H1 (cell line): ENCODE measurements around the gene LMAN1L. TPM values are rescaled to one million over a fixed set of nuclear protein-coding genes. Genes with fewer than 3 reads are reported as not detected.

ENCODE experiments used
- CTCF ChIA-PET: fragments of 300-600 bp; sonication (Branson Sonifier 250); formaldehyde crosslinking; loops from one replicate; lab custom pipeline; 2021; ENCODE audit not compliant: partially characterized antibody; lab: Charles Lee
- POLR2A ChIA-PET: fragments of 300-600 bp; sonication (Branson Sonifier 250); formaldehyde crosslinking; loops from one replicate; lab custom pipeline; 2021; ENCODE audit warnings: inconsistent platforms; ENCODE audit not compliant: partially characterized antibody; lab: Charles Lee
- DNase-seq, 2 experiments: peaks; one replicate each; pipeline versions ENCODE4 v3.0.0 to v3.0.0-alpha.2; 2010 to 2022; ENCODE audit warnings: low spot score in 2 of 2, low read depth in 1 of 2, mixed read lengths in 1 of 2
- FAIRE-seq: peaks from 2 replicates; lab custom pipeline; 2011; peaks lifted over from hg19 to GRCh38; lab: Jason Lieb, UNC
- H2AFZ ChIP-seq: 2 replicates; pipeline ENCODE4 v1.8.1; 2012; ENCODE audit warnings: low read length, inconsistent platforms
- H2AK5ac ChIP-seq: 2 replicates; pipeline ENCODE4 v1.6.1; 2013; ENCODE audit warnings: low read depth, low read length
- H2BK120ac ChIP-seq: replicated peaks from 2 replicates; pipeline ENCODE3; 2013; ENCODE audit warnings: low read depth, low read length, inconsistent platforms
- H2BK12ac ChIP-seq: 2 replicates; pipeline ENCODE4 v1.6.1; 2013; ENCODE audit warnings: low read depth, low read length
- H2BK15ac ChIP-seq: 2 replicates; pipeline ENCODE4 v1.6.1; 2013; ENCODE audit warnings: low read length
- H2BK20ac ChIP-seq: 2 replicates; pipeline ENCODE4 v1.6.1; 2013; ENCODE audit warnings: low read length
- H2BK5ac ChIP-seq: 2 replicates; pipeline ENCODE4 v1.6.1; 2013; ENCODE audit warnings: low read depth, low read length
- H3K14ac ChIP-seq: 2 replicates; pipeline ENCODE4 v1.6.1; 2013; ENCODE audit warnings: inconsistent platforms; ENCODE audit not compliant: insufficient read length
- H3K18ac ChIP-seq: 2 replicates; pipeline ENCODE4 v1.6.1; 2013; ENCODE audit warnings: low read length; ENCODE audit errors: extremely low read depth
- H3K23ac ChIP-seq: 2 replicates; pipeline ENCODE4 v1.6.1; 2013; ENCODE audit warnings: inconsistent platforms; ENCODE audit not compliant: insufficient read length
- H3K23me2 ChIP-seq: 2 replicates; pipeline ENCODE4 v1.6.1; 2013; ENCODE audit warnings: low read depth, low read length
- H3K27ac ChIP-seq: 2 replicates; pipeline ENCODE4 v1.6.1; 2011; ENCODE audit warnings: low read depth, low read length, inconsistent platforms
- H3K27me3 ChIP-seq, 4 experiments: replicated peaks in 1 of 4; 1 replicate in 1 of 4; 2 replicates in 3 of 4; pipeline versions ENCODE4 v1.6.1 to v1.8.1; 2011 to 2013; ENCODE audit warnings: low read length in 3 of 4, mild to moderate bottlenecking in 3 of 4, inconsistent platforms in 2 of 4, mixed read lengths in 2 of 4, moderate library complexity in 1 of 4; ENCODE audit not compliant: control insufficient read depth in 3 of 4, insufficient read depth in 3 of 4; ENCODE audit errors: extremely low read depth in 1 of 4
- H3K36me3 ChIP-seq, 4 experiments: 2 replicates each; pipeline versions ENCODE4 v1.6.1 to v1.8.1; 2011 to 2013; ENCODE audit warnings: mild to moderate bottlenecking in 4 of 4, low read length in 3 of 4, moderate library complexity in 2 of 4, control low read depth in 1 of 4, inconsistent platforms in 1 of 4; ENCODE audit not compliant: insufficient read depth in 4 of 4, control insufficient read depth in 2 of 4
- H3K4ac ChIP-seq: replicated peaks from 2 replicates; pipeline ENCODE3; 2013; ENCODE audit warnings: low read length, low read depth, mixed read lengths, inconsistent platforms; ENCODE audit not compliant: insufficient read length
- H3K4me1 ChIP-seq, 4 experiments: replicated peaks in 1 of 4; 1 replicate in 1 of 4; 2 replicates in 3 of 4; pipeline versions ENCODE4 v1.6.1 to v1.8.1; 2011 to 2013; ENCODE audit warnings: low read length in 3 of 4, inconsistent platforms in 2 of 4, mixed read lengths in 1 of 4; ENCODE audit not compliant: insufficient read depth in 4 of 4, control insufficient read depth in 3 of 4
- H3K4me2 ChIP-seq, 2 experiments: 2 replicates each; pipeline versions ENCODE4 v1.6.1 to v1.8.1; 2011 to 2013; ENCODE audit warnings: low read depth in 2 of 2, low read length in 2 of 2, control low read depth in 1 of 2, inconsistent platforms in 1 of 2, mild to moderate bottlenecking in 1 of 2; ENCODE audit not compliant: insufficient read depth in 1 of 2
- H3K4me3 ChIP-seq, 4 experiments: fragments of 200-600, 300-600 bp in 1 of 4; sonication (generic), shearing (Covaris generic), sonication (Bioruptor Twin) in 1 of 4; 2 replicates each; pipeline versions ENCODE4 v1.5.1 to v1.8.1; 2011 to 2016; ENCODE audit warnings: low read length in 4 of 4, low read depth in 3 of 4, control low read depth in 2 of 4, inconsistent platforms in 2 of 4, mild to moderate bottlenecking in 2 of 4, mixed read lengths in 1 of 4, moderate library complexity in 1 of 4; ENCODE audit not compliant: insufficient read depth in 2 of 4; ENCODE audit errors: extremely low read depth in 1 of 4
- H3K56ac ChIP-seq: replicated peaks from 2 replicates; pipeline ENCODE3; 2013; ENCODE audit warnings: low read depth, mild to moderate bottlenecking, mixed read lengths, low read length, inconsistent platforms; ENCODE audit not compliant: insufficient read length
- H3K79me1 ChIP-seq: 2 replicates; pipeline ENCODE4 v1.6.1; 2013; ENCODE audit warnings: low read depth, low read length, control low read depth
- H3K79me2 ChIP-seq, 2 experiments: 2 replicates each; pipeline versions ENCODE4 v1.6.1 to v1.8.1; 2012 to 2013; ENCODE audit warnings: low read length in 2 of 2, mild to moderate bottlenecking in 2 of 2, inconsistent platforms in 1 of 2; ENCODE audit not compliant: insufficient read depth in 2 of 2, control insufficient read depth in 1 of 2
- H3K9ac ChIP-seq, 4 experiments: replicated peaks in 1 of 4; 1 replicate in 1 of 4; 2 replicates in 3 of 4; pipeline versions ENCODE4 v1.6.1 to v1.8.1; 2011 to 2013; ENCODE audit warnings: low read depth in 3 of 4, low read length in 3 of 4, control low read depth in 2 of 4, mild to moderate bottlenecking in 2 of 4, moderate library complexity in 2 of 4, inconsistent platforms in 1 of 4; ENCODE audit errors: extremely low read depth in 1 of 4
- H3K9me3 ChIP-seq, 2 experiments: 2 replicates each; pipeline versions ENCODE4 v1.6.1 to v1.8.1; 2012 to 2013; ENCODE audit warnings: mild to moderate bottlenecking in 2 of 2, moderate library complexity in 2 of 2, control low read depth in 1 of 2, inconsistent platforms in 1 of 2, low read depth in 1 of 2, low read length in 1 of 2, mixed read lengths in 1 of 2; ENCODE audit not compliant: insufficient read depth in 2 of 2
- H4K20me1 ChIP-seq, 2 experiments: replicated peaks in 1 of 2; 2 replicates each; pipeline versions ENCODE3 to v1.8.1; 2011 to 2013; ENCODE audit warnings: inconsistent platforms in 2 of 2, low read length in 2 of 2, mild to moderate bottlenecking in 1 of 2; ENCODE audit not compliant: insufficient read depth in 2 of 2, control insufficient read depth in 1 of 2
- H4K5ac ChIP-seq: 2 replicates; pipeline ENCODE4 v1.6.1; 2013; ENCODE audit warnings: low read length, low read depth, mixed read lengths, inconsistent platforms; ENCODE audit not compliant: insufficient read length
- H4K8ac ChIP-seq: 2 replicates; pipeline ENCODE4 v1.8.0; 2013; ENCODE audit warnings: mild to moderate bottlenecking, moderate library complexity, low read length, inconsistent platforms; ENCODE audit not compliant: insufficient read depth; ENCODE audit errors: extremely low read depth
- H4K91ac ChIP-seq: replicated peaks from 2 replicates; pipeline ENCODE3; 2013; ENCODE audit warnings: low read length, mixed read lengths, inconsistent platforms; ENCODE audit not compliant: insufficient read length
- BRCA1 ChIP-seq: IDR thresholded peaks from 2 replicates; pipeline ENCODE4 v1.6.1; 2012; ENCODE audit warnings: low read depth, low read length, improper control_type of control experiment
- GABPA ChIP-seq: IDR thresholded peaks from 2 replicates; pipeline ENCODE4 v1.6.1; 2011; ENCODE audit warnings: mild to moderate bottlenecking, low read length, moderate library complexity, borderline replicate concordance; ENCODE audit not compliant: insufficient read depth
- JUND ChIP-seq: IDR thresholded peaks from 2 replicates; pipeline ENCODE4 v1.6.1; 2011; ENCODE audit warnings: mild to moderate bottlenecking, improper control_type of control experiment, low read length
- POLR2A ChIP-seq, 2 experiments: IDR thresholded peaks; 1 replicate in 1 of 2; 2 replicates in 1 of 2; pipeline ENCODE4 v1.6.1; 2011; ENCODE audit warnings: low read depth in 2 of 2, low read length in 2 of 2, mild to moderate bottlenecking in 2 of 2; ENCODE audit errors: control extremely low read depth in 1 of 2
- POLR2AphosphoS5 ChIP-seq: IDR thresholded peaks from 2 replicates; pipeline ENCODE4 v1.6.1; 2011; ENCODE audit warnings: low read depth, low read length
- RAD21 ChIP-seq, 2 experiments: IDR thresholded peaks in 1 of 2; conservative IDR thresholded peaks in 1 of 2; 2 replicates each; pipeline ENCODE4 v1.6.1; 2011; ENCODE audit warnings: low read depth in 2 of 2, low read length in 2 of 2, improper control_type of control experiment in 1 of 2, inconsistent platforms in 1 of 2, mild to moderate bottlenecking in 1 of 2, moderate library complexity in 1 of 2
- RFX5 ChIP-seq: IDR thresholded peaks from 2 replicates; pipeline ENCODE4 v1.6.1; 2011; ENCODE audit warnings: low read depth, low read length, improper control_type of control experiment, borderline replicate concordance
- RNF2 ChIP-seq: fragments of 200-900, 300-1000 bp; sonication (generic); IDR thresholded peaks from 2 replicates; pipeline ENCODE4 v1.7.1; 2016; ENCODE audit warnings: borderline replicate concordance, low read depth, mild to moderate bottlenecking, antibody characterized with exemption, low read length; ENCODE audit not compliant: poor library complexity, severe bottlenecking; ENCODE audit errors: missing control alignments
- RXRA ChIP-seq: IDR thresholded peaks from 2 replicates; pipeline ENCODE4 v1.6.1; 2011; ENCODE audit warnings: low read depth, mild to moderate bottlenecking, low read length, moderate library complexity; ENCODE audit not compliant: insufficient read depth
- ZNF274 ChIP-seq: IDR thresholded peaks from 2 replicates; pipeline ENCODE4 v1.7.0; 2012; ENCODE audit warnings: low read length, borderline replicate concordance; ENCODE audit errors: extremely low read depth
- WGBS, 2 experiments: shearing (Covaris generic) in 1 of 2; methylation state at CpG; one replicate each; pipeline versions ENCODE4 v1.1.6 to v1.1.7; 2013 to 2015; ENCODE audit warnings: low lambda C conversion rate in 2 of 2, mixed read lengths in 2 of 2, inconsistent platforms in 1 of 2, low coverage in 1 of 2, missing lambda C conversion rate in 1 of 2; ENCODE audit not compliant: insufficient replicate concordance in 2 of 2, insufficient coverage in 1 of 2, insufficient read length in 1 of 2; ENCODE audit errors: extremely low coverage in 1 of 2, missing lambda C conversion rate in 1 of 2; 5-methylcytosine and 5-hydroxymethylcytosine counted together
- polyA plus RNA-seq, 7 experiments: library from polyadenylated mRNA; depleted of rRNA in 3 of 7; stranded (reverse) in 5 of 7; unstranded in 2 of 7; fragments of >200 nt in 5 of 7; fragments of 200-250 nt in 2 of 7; gene quantifications; 1 replicate in 5 of 7; 2 replicates in 1 of 7; 4 replicates in 1 of 7; pipeline versions ENCODE4 v1.2.1 to v1.2.3, GENCODE V29; 2011 to 2013; ENCODE audit warnings: missing spikeins in 2 of 7, mixed read lengths in 2 of 7
- total RNA-seq: library from RNA; stranded (reverse); fragmentation: NEBNext Ultra II Directional; extraction: Animal tissue kit (Norgen Biotek cat#: 25700); gene quantifications from 2 replicates; pipeline ENCODE4 v1.2.1, GENCODE V29; 2021
- TF ChIP-seq, protein P1 (sequence below): IDR thresholded peaks from 2 replicates; pipeline ENCODE4 v1.6.1; 2012; ENCODE audit warnings: inconsistent platforms
- TF ChIP-seq, protein P2 (sequence below): IDR thresholded peaks from 2 replicates; pipeline ENCODE4 v1.6.1; 2011; ENCODE audit warnings: low read depth, mild to moderate bottlenecking, low read length; ENCODE audit not compliant: insufficient read depth

Gene LMAN1L
- total and polyA plus RNA-seq, 2 of the 8 experiments (the other 6 are each of a cell fraction or from before 2014, with no cell fraction given) = not detected

DNA sequence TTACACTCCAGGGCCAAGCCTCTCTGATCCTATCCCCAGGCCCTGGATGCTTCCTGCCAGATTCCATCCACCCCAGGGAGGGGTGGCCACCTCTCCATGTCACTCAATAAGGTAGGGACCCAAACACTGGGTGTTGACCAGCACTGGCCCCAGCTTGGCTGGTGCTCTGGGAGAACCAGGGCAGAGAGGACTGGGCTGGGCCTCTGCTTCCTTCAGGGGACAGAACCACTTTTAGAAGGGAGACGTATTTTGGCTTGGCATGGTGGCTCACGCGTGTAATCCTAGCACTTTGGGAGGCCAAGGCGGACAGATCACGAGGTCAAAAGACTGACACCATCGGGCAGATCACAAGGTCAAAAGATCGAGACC lies 9.1 kb downstream of the LMAN1L start:
- Histone ChIP-seq H3K79me1 (no peaks in the 10 kb centered on the region), H3K23me2 (0 out of 2 replicates have a peak, but pooled peaks cover 4% of the 10 kb centered on the region), H3K14ac (no peak overlapping the region), H2BK120ac (no peak overlapping the region), H2AK5ac (no peak overlapping the region), H2BK15ac (no peak overlapping the region), H2BK12ac (no peak overlapping the region), H3K27ac (no peak overlapping the region), H2BK20ac (no peak overlapping the region), H2BK5ac (no peak overlapping the region), H3K23ac (no peak overlapping the region), H4K8ac (no peak overlapping the region), H2AFZ (no peak overlapping the region), H3K4me1 (peaks cover 0 to 16% (median 6%) of the 10 kb centered on the region in 4 experiments; a peak in 6 of 7 replicates), H3K4me2 (no peak overlapping the region), H4K91ac (no peak overlapping the region), H3K18ac (no peak overlapping the region), H3K27me3 (peaks cover 2 to 30% (median 20%) of the 10 kb centered on the region in 4 experiments), H3K4me3 (no peak overlapping the region), H3K79me2 (no peaks in the 10 kb centered on the region), H4K20me1 (no peaks in the 10 kb centered on the region), H3K9ac (no peak overlapping the region), H4K5ac (no peak overlapping the region), H3K9me3 (no peaks in the 10 kb centered on the region), H3K56ac (no peak overlapping the region), H3K36me3 (no peaks in the 10 kb centered on the region), H3K4ac (no peak overlapping the region)
- ChIA-PET CTCF (interaction anchor here (0.8 to 15.7 kb wide), 12 partner anchors 8 to 114 kb away, joined by 3 to 135 read pairs (median 6); partner anchors contain the start of gene LMAN1L), POLR2A (interaction anchor here (1.2 to 1.8 kb wide), 4 partner anchors 10 to 25 kb away, joined by 3 to 7 read pairs (median 4); partner anchors contain the start of gene ULK3)
- DNase-seq (no peak), FAIRE-seq (no peak)
- WGBS, 2 experiments = 80% methylated on average over 6 of the region's 7 CpGs; no CpG with 5 or more reads in 1 of the 2 experiments
- TF ChIP-seq GABPA (no peak), RFX5 (no peak), ZNF274 (no peak), RAD21 (IDR thresholded peaks at IDR 0.05 in 1 of 2, conservative IDR thresholded peaks at IDR 0.05 in 1 of 2; ENCODE audit: low read depth in 2 of 2, low read length in 2 of 2) (no peak), POLR2AphosphoS5 (no peak), BRCA1 (no peak), POLR2A (IDR thresholded peaks at IDR 0.05; ENCODE audit: control extremely low read depth in 1 of 2, low read depth in 2 of 2, low read length in 2 of 2) (no peak), RXRA (no peak), JUND (no peak), RNF2 (no peak)
- TF ChIP-seq, protein P1, sequence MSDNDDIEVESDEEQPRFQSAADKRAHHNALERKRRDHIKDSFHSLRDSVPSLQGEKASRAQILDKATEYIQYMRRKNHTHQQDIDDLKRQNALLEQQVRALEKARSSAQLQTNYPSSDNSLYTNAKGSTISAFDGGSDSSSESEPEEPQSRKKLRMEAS = no peak
- TF ChIP-seq, protein P2, sequence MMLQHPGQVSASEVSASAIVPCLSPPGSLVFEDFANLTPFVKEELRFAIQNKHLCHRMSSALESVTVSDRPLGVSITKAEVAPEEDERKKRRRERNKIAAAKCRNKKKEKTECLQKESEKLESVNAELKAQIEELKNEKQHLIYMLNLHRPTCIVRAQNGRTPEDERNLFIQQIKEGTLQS = no peak
